HepG2 (cell line): ENCODE measurements around the gene CYP4F2. TPM values are rescaled to one million over a fixed set of nuclear protein-coding genes. Genes with fewer than 3 reads are reported as not detected.

ENCODE experiments used
- ATAC-seq: fragments of 200-7000 bp; cut with Tn5 transposase; 3 replicates; pipeline ENCODE4 v1.9.1; 2020; ENCODE audit warnings: mild to moderate bottlenecking, moderate library complexity
- BruUV-seq: library from RNA; stranded (reverse); fragments of 400-500 nt; replicated peaks from 2 replicates; lab custom pipeline; 2021; lab: Mats Ljungman, UMichigan
- CTCF ChIA-PET: fragments of 300-600 bp; formaldehyde crosslinking; extraction: SDS; loops from one replicate; lab custom pipeline; 2021; ENCODE audit warnings: low total read pairs, inconsistent platforms, low intra/inter-chr PET ratio; lab: Yijun Ruan, JAX
- POLR2A ChIA-PET: fragments of 350-600 bp; sonication (Branson Sonifier 250); formaldehyde crosslinking; loops from one replicate; lab custom pipeline; 2020; ENCODE audit warnings: antibody characterized with exemption, inconsistent platforms; lab: Yijun Ruan, JAX
- DNase-seq: peaks from one replicate; pipeline ENCODE4 v3.0.0-alpha.2; 2015; ENCODE audit warnings: low spot score
- FAIRE-seq: peaks from 3 replicates; lab custom pipeline; 2011; peaks lifted over from hg19 to GRCh38; lab: Jason Lieb, UNC
- H2AFZ ChIP-seq: one replicate; pipeline ENCODE4 v1.6.1; 2011; ENCODE audit warnings: low read length, inconsistent platforms
- H3K27ac ChIP-seq: fragments of 300-600 bp; 3 replicates; pipeline ENCODE4 v1.8.0; 2011; ENCODE audit warnings: mixed run types, mild to moderate bottlenecking, mixed read lengths, low read length, inconsistent platforms; ENCODE audit not compliant: insufficient read depth; ENCODE audit errors: extremely low read length
- H3K27me3 ChIP-seq, 2 experiments: fragments of 200-600 bp in 1 of 2; 2 replicates in 1 of 2; 3 replicates in 1 of 2; pipeline versions ENCODE4 v1.6.0 to v1.8.0; 2011; ENCODE audit warnings: low read length in 2 of 2, mild to moderate bottlenecking in 2 of 2, moderate library complexity in 2 of 2, inconsistent platforms in 1 of 2; ENCODE audit not compliant: insufficient read depth in 2 of 2, control insufficient read depth in 1 of 2
- H3K36me3 ChIP-seq, 2 experiments: fragments of 200-600 bp in 1 of 2; replicated peaks in 1 of 2; 2 replicates in 1 of 2; 3 replicates in 1 of 2; pipeline versions ENCODE4 v1.5.1 to v1.8.0; 2011; ENCODE audit warnings: low read length in 2 of 2, inconsistent platforms in 1 of 2; ENCODE audit not compliant: insufficient read depth in 2 of 2, control insufficient read depth in 1 of 2
- H3K4me1 ChIP-seq: 2 replicates; pipeline ENCODE4 v1.5.1; 2012; ENCODE audit warnings: low read length, inconsistent platforms; ENCODE audit not compliant: insufficient read depth
- H3K4me2 ChIP-seq: 2 replicates; pipeline ENCODE4 v1.6.0; 2011; ENCODE audit warnings: low read depth, low read length, inconsistent platforms
- H3K4me3 ChIP-seq, 3 experiments: fragments of 200-600 bp in 1 of 3; sonication (generic), shearing (Covaris generic) in 1 of 3; replicated peaks in 1 of 3; 2 replicates each; pipeline ENCODE4 v1.5.1; 2011 to 2016; ENCODE audit warnings: low read length in 3 of 3, inconsistent platforms in 2 of 3, low read depth in 2 of 3, mild to moderate bottlenecking in 2 of 3, control low read depth in 1 of 3, mixed read lengths in 1 of 3; ENCODE audit not compliant: insufficient read depth in 1 of 3
- H3K79me2 ChIP-seq: one replicate; pipeline ENCODE4 v1.6.1; 2011; ENCODE audit warnings: low read length, inconsistent platforms; ENCODE audit not compliant: insufficient read depth
- H3K9ac ChIP-seq: 2 replicates; pipeline ENCODE4 v1.6.0; 2011; ENCODE audit warnings: mild to moderate bottlenecking, low read depth, low read length, inconsistent platforms; ENCODE audit not compliant: insufficient read depth
- H3K9me3 ChIP-seq: 2 replicates; pipeline ENCODE4 v1.5.1; 2012; ENCODE audit warnings: mild to moderate bottlenecking, low read length
- H4K20me1 ChIP-seq: 2 replicates; pipeline ENCODE4 v1.6.0; 2011; ENCODE audit warnings: inconsistent platforms, mild to moderate bottlenecking, low read length, moderate library complexity; ENCODE audit not compliant: insufficient read depth
- AGO1 ChIP-seq: fragments of 200-400 bp; formaldehyde crosslinking; IDR thresholded peaks from 2 replicates; pipeline ENCODE4 v1.6.1; 2017; ENCODE audit warnings: mild to moderate bottlenecking, low read depth, low read length, moderate library complexity; ENCODE audit not compliant: poor library complexity, severe bottlenecking
- AGO2 ChIP-seq: fragments of 200-400 bp; formaldehyde crosslinking; optimal IDR thresholded peaks from 2 replicates; pipeline ENCODE3; 2017; ENCODE audit warnings: mild to moderate bottlenecking, low read depth, low read length, moderate library complexity
- ATF1 ChIP-seq: IDR thresholded peaks from 2 replicates; pipeline ENCODE4 v1.6.1; 2016; ENCODE audit warnings: mild to moderate bottlenecking, control low read depth
- CCDC6 ChIP-seq: sonication (generic); formaldehyde crosslinking; IDR thresholded peaks from 2 replicates; pipeline ENCODE4 v1.8.1; 2022; ENCODE audit warnings: mild to moderate bottlenecking, missing genetic modification reagents, moderate library complexity
- FOXC1 ChIP-seq: sonication (generic); formaldehyde crosslinking; IDR thresholded peaks from 2 replicates; pipeline ENCODE4 v1.8.0; 2022; ENCODE audit warnings: mild to moderate bottlenecking, missing genetic modification reagents, borderline replicate concordance
- HDAC6 ChIP-seq: fragments of 200-600 bp; sonication (generic); IDR thresholded peaks from 2 replicates; pipeline ENCODE4 v1.7.0; 2017; ENCODE audit warnings: mild to moderate bottlenecking, antibody characterized with exemption, low read length, low read depth
- HNF4G ChIP-seq, 2 experiments: sonication (generic) in 1 of 2; formaldehyde crosslinking in 1 of 2; IDR thresholded peaks; 2 replicates each; pipeline versions ENCODE4 v1.4.0 to v1.6.1; 2011 to 2020; ENCODE audit warnings: borderline replicate concordance in 2 of 2, low read depth in 2 of 2, mild to moderate bottlenecking in 2 of 2, low read length in 1 of 2, missing genetic modification reagents in 1 of 2, moderate library complexity in 1 of 2
- NAIF1 ChIP-seq: sonication (generic); formaldehyde crosslinking; IDR thresholded peaks from 2 replicates; pipeline ENCODE4 v1.5.0; 2020; ENCODE audit warnings: mild to moderate bottlenecking, missing genetic modification reagents, borderline replicate concordance
- PBX3 ChIP-seq: sonication (generic); formaldehyde crosslinking; IDR thresholded peaks from 2 replicates; pipeline ENCODE4 v1.8.1; 2023; ENCODE audit warnings: missing genetic modification reagents, inconsistent platforms, borderline replicate concordance
- TBL1XR1 ChIP-seq: fragments of 150-350 bp; IDR thresholded peaks from 2 replicates; pipeline ENCODE4 v1.6.1; 2014; ENCODE audit warnings: borderline replicate concordance, low read length; ENCODE audit not compliant: partially characterized antibody
- XBP1 ChIP-seq: sonication (generic); formaldehyde crosslinking; IDR thresholded peaks from 2 replicates; pipeline ENCODE4 v1.5.0; 2020; ENCODE audit warnings: missing genetic modification reagents
- ZKSCAN8 ChIP-seq: IDR thresholded peaks from 2 replicates; pipeline ENCODE4 v1.6.1; 2016; ENCODE audit warnings: borderline replicate concordance, missing genetic modification reagents, missing compliant biosample characterization
- ZNF703 ChIP-seq: sonication (generic); formaldehyde crosslinking; IDR thresholded peaks from 2 replicates; pipeline ENCODE4 v1.5.1; 2020; ENCODE audit warnings: missing genetic modification reagents, mild to moderate bottlenecking, moderate library complexity, borderline replicate concordance
- ZSCAN21 ChIP-seq: sonication (generic); formaldehyde crosslinking; IDR thresholded peaks from 2 replicates; pipeline ENCODE4 v1.8.0; 2022; ENCODE audit warnings: mild to moderate bottlenecking, missing genetic modification reagents, moderate library complexity, borderline replicate concordance
- ZSCAN31 ChIP-seq: sonication (generic); formaldehyde crosslinking; IDR thresholded peaks from 2 replicates; pipeline ENCODE4 v1.5.0; 2020; ENCODE audit warnings: low read depth, mild to moderate bottlenecking, missing genetic modification reagents
- WGBS: methylation state at CpG from one replicate; pipeline ENCODE4 v1.1.6; 2017; ENCODE audit warnings: low lambda C conversion rate; 5-methylcytosine and 5-hydroxymethylcytosine counted together
- in situ Hi-C: cut with HindIII; loops from 2 replicates; pipeline ENCODE4 v1.10.0; 2017; ENCODE audit warnings: low pct_unique_long_range_greater_than_20kb; ENCODE audit not compliant: extremely low pct_ligation_motif_present
- intact Hi-C: fragments of 100-400 bp; cut with micrococcal nuclease; formaldehyde crosslinking; loops from one replicate; pipeline ENCODE4 v1.10.0; 2022; ENCODE audit not compliant: unreplicated experiment
- polyA plus RNA-seq, 8 experiments: library from polyadenylated mRNA; depleted of rRNA in 3 of 8; stranded (reverse) in 7 of 8; unstranded in 1 of 8; fragments of >200 nt; fragmentation: Illumina TruSeq in 4 of 8; extraction: Trizol in 4 of 8; gene quantifications; 2 replicates each; pipeline versions ENCODE4 v1.2.1 to v1.2.3, GENCODE V29; 2011 to 2016; ENCODE audit warnings: low read depth in 4 of 8, missing spikeins in 1 of 8, mixed read lengths in 1 of 8; ENCODE audit not compliant: insufficient read depth in 1 of 8
- total RNA-seq, 5 experiments: library from RNA; depleted of rRNA; stranded (reverse); fragments of >200 nt; fragmentation: Illumina TruSeq; extraction: Trizol; gene quantifications; 2 replicates each; pipeline ENCODE4 v1.2.3, GENCODE V29; 2016; ENCODE audit warnings: low read depth in 1 of 5
- TF ChIP-seq, protein P1 (sequence below): sonication (generic); formaldehyde crosslinking; IDR thresholded peaks from 2 replicates; pipeline ENCODE4 v1.8.1; 2023; ENCODE audit warnings: mild to moderate bottlenecking, missing genetic modification reagents, borderline replicate concordance
- TF ChIP-seq, protein P2 (sequence below), 2 experiments: sonication (generic) in 1 of 2; formaldehyde crosslinking in 1 of 2; IDR thresholded peaks; 2 replicates each; pipeline versions ENCODE4 v1.4.0 to v1.6.1; 2016 to 2020; ENCODE audit warnings: borderline replicate concordance in 1 of 2, low read depth in 1 of 2, mild to moderate bottlenecking in 1 of 2, missing genetic modification reagents in 1 of 2

CYP4F2 gene
- total and polyA plus RNA-seq, 2 of the 13 experiments (the other 11 are each of a cell fraction or from before 2014, with no cell fraction given): 3.7 to 3.9 TPM

GRCh38 chr19:15923702-15924101 lies 25.8 kb upstream of the CYP4F2 start:
- intact Hi-C loops (no loop called here), in situ Hi-C loops (no loop called here)
- CTCF ChIA-PET: no interaction called here
- FAIRE-seq (no peak), DNase-seq (no peak), ATAC-seq (no peak)
- H3K79me2 ChIP-seq: no peaks in the 10 kb centered on the region
- no peak overlapping the region for H3K4me2 ChIP-seq
- H3K9ac ChIP-seq: no peak overlapping the region
- H3K9me3 ChIP-seq: no peaks in the 10 kb centered on the region
- H2AFZ ChIP-seq: no peak overlapping the region
- no TSS peak for BruUV-seq
- TF ChIP-seq, protein P1, sequence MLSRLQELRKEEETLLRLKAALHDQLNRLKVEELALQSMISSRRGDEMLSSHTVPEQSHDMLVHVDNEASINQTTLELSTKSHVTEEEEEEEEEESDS (CRISPR knock-in tag): no peak
- TF ChIP-seq, protein P2, sequence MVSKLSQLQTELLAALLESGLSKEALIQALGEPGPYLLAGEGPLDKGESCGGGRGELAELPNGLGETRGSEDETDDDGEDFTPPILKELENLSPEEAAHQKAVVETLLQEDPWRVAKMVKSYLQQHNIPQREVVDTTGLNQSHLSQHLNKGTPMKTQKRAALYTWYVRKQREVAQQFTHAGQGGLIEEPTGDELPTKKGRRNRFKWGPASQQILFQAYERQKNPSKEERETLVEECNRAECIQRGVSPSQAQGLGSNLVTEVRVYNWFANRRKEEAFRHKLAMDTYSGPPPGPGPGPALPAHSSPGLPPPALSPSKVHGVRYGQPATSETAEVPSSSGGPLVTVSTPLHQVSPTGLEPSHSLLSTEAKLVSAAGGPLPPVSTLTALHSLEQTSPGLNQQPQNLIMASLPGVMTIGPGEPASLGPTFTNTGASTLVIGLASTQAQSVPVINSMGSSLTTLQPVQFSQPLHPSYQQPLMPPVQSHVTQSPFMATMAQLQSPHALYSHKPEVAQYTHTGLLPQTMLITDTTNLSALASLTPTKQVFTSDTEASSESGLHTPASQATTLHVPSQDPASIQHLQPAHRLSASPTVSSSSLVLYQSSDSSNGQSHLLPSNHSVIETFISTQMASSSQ (IDR thresholded peaks at IDR 0.05; ENCODE audit: low read depth): no peak
- TF ChIP-seq, protein P2 (CRISPR knock-in tag; IDR thresholded peaks at IDR 0.05; ENCODE audit: borderline replicate concordance): no peak
- TF ChIP-seq ZSCAN31 (CRISPR knock-in tag) (no peak), AGO1 (no peak), AGO2 (no peak), TBL1XR1 (no peak), HDAC6 (no peak), ATF1 (CRISPR knock-in tag) (no peak), FOXC1 (CRISPR knock-in tag) (no peak), PBX3 (no peak), NAIF1 (CRISPR knock-in tag) (no peak), CCDC6 (CRISPR knock-in tag) (no peak), ZKSCAN8 (CRISPR knock-in tag) (no peak), HNF4G (IDR thresholded peaks at IDR 0.05; ENCODE audit: borderline replicate concordance, low read depth, low read length) (no peak), HNF4G (CRISPR knock-in tag; IDR thresholded peaks at IDR 0.05; ENCODE audit: borderline replicate concordance, low read depth) (no peak), ZSCAN21 (CRISPR knock-in tag) (no peak), XBP1 (CRISPR knock-in tag) (no peak), ZNF703 (CRISPR knock-in tag) (no peak)
- no peak overlapping the region for H3K27ac ChIP-seq
- no peak overlapping the region for H3K4me3 ChIP-seq
- no peaks in the 10 kb centered on the region for H4K20me1 ChIP-seq
- H3K36me3 ChIP-seq: peaks cover 5 to 28% of the 10 kb centered on the region in 2 experiments
- no peaks in the 10 kb centered on the region for H3K27me3 ChIP-seq
- WGBS: 97% methylated on average over 8 of the region's 8 CpGs
- POLR2A ChIA-PET: no interaction called here
- H3K4me1 ChIP-seq: peaks cover 16% of the 10 kb centered on the region
